HEK293 (cell line): ENCODE measurements around the gene CDKN2A.

Experiments
- CTCF ChIA-PET: fragments of 350-600 bp; formaldehyde crosslinking; extraction: SDS; loops from one replicate; lab custom pipeline; 2021; ENCODE audit warnings: antibody characterized with exemption; lab: Yijun Ruan, JAX
- POLR2A ChIA-PET: fragments of 300-600 bp; formaldehyde crosslinking; extraction: SDS; loops from one replicate; lab custom pipeline; 2020; ENCODE audit warnings: antibody characterized with exemption, inconsistent platforms; lab: Yijun Ruan, JAX
- H3K27ac ChIP-seq: fragments of 200-500 bp; sonication (Bioruptor generic); 2 replicates; pipeline ENCODE4 v1.5.1; 2014; ENCODE audit warnings: low read depth, low read length, control low read depth, inconsistent platforms; ENCODE audit errors: extremely low read depth
- H3K36me3 ChIP-seq, 2 experiments: fragments of 200-500 bp in 1 of 2; sonication (Bioruptor generic) in 1 of 2; 1 replicate in 1 of 2; 2 replicates in 1 of 2; pipeline ENCODE4 v1.5.1; 2014 to 2017; ENCODE audit warnings: inconsistent platforms in 2 of 2, low read length in 2 of 2; ENCODE audit not compliant: control insufficient read depth in 2 of 2, insufficient read depth in 1 of 2
- H3K4me1 ChIP-seq: fragments of 200-500 bp; sonication (Bioruptor generic); 2 replicates; pipeline ENCODE4 v1.5.1; 2014; ENCODE audit warnings: mild to moderate bottlenecking, low read length, inconsistent platforms; ENCODE audit not compliant: control insufficient read depth, insufficient read depth
- H3K4me3 ChIP-seq: 2 replicates; pipeline ENCODE4 v1.5.1; 2011; ENCODE audit warnings: low read depth, mild to moderate bottlenecking, control low read depth, low read length, moderate library complexity
- H3K9me3 ChIP-seq: fragments of 200-500 bp; sonication (Bioruptor generic); 2 replicates; pipeline ENCODE4 v1.5.1; 2014; ENCODE audit warnings: low read depth, low read length, inconsistent platforms; ENCODE audit not compliant: control insufficient read depth, insufficient read depth
- EGR2 ChIP-seq: fragments of 450-650 bp; formaldehyde crosslinking; IDR thresholded peaks from 2 replicates; pipeline ENCODE4 v1.5.1; 2016; ENCODE audit warnings: low read depth, missing biosample characterization, missing genetic modification characterization
- ELK4 ChIP-seq: IDR thresholded peaks from 2 replicates; pipeline ENCODE4 v1.6.1; 2011; ENCODE audit warnings: mild to moderate bottlenecking, low read depth, low read length, borderline replicate concordance
- HOXA7 ChIP-seq: sonication (generic); formaldehyde crosslinking; IDR thresholded peaks from 2 replicates; pipeline ENCODE4 v1.8.1; 2022; ENCODE audit warnings: missing genetic modification reagents, borderline replicate concordance
- KLF7 ChIP-seq: fragments of 450-650 bp; formaldehyde crosslinking; IDR thresholded peaks from 2 replicates; pipeline ENCODE4 v1.5.1; 2016; ENCODE audit warnings: missing biosample characterization, missing genetic modification characterization, borderline replicate concordance
- PRDM2 ChIP-seq: fragments of 450-650 bp; formaldehyde crosslinking; IDR thresholded peaks from 2 replicates; pipeline ENCODE4 v1.5.1; 2016; ENCODE audit warnings: missing biosample characterization, missing genetic modification characterization, borderline replicate concordance
- YY1 ChIP-seq: fragments of 450-650 bp; formaldehyde crosslinking; IDR thresholded peaks from 2 replicates; pipeline ENCODE4 v1.5.1; 2018; ENCODE audit warnings: missing biosample characterization, missing genetic modification characterization
- ZBTB17 ChIP-seq: fragments of 450-650 bp; formaldehyde crosslinking; IDR thresholded peaks from 2 replicates; pipeline ENCODE4 v1.5.1; 2016; ENCODE audit warnings: missing biosample characterization, missing genetic modification characterization
- ZNF114 ChIP-seq: fragments of 450-650 bp; formaldehyde crosslinking; IDR thresholded peaks from 2 replicates; pipeline ENCODE4 v1.5.0; 2017; ENCODE audit warnings: missing biosample characterization, missing genetic modification characterization
- ZNF23 ChIP-seq: fragments of 450-650 bp; formaldehyde crosslinking; IDR thresholded peaks from 2 replicates; pipeline ENCODE4 v1.5.1; 2016; ENCODE audit warnings: missing biosample characterization, missing genetic modification characterization, borderline replicate concordance
- ZNF366 ChIP-seq: fragments of 450-650 bp; formaldehyde crosslinking; conservative IDR thresholded peaks from 2 replicates; pipeline ENCODE4 v1.5.1; 2016; ENCODE audit warnings: missing biosample characterization, missing genetic modification characterization
- ZNF404 ChIP-seq: fragments of 450-650 bp; formaldehyde crosslinking; IDR thresholded peaks from 2 replicates; pipeline ENCODE4 v1.5.1; 2017; ENCODE audit warnings: missing biosample characterization, missing genetic modification characterization
- ZNF510 ChIP-seq: fragments of 450-650 bp; formaldehyde crosslinking; IDR thresholded peaks from 2 replicates; pipeline ENCODE4 v1.5.1; 2018; ENCODE audit warnings: mild to moderate bottlenecking, missing genetic modification characterization, missing biosample characterization; ENCODE audit not compliant: insufficient replicate concordance
- ZNF629 ChIP-seq: fragments of 450-650 bp; formaldehyde crosslinking; IDR thresholded peaks from 2 replicates; pipeline ENCODE4 v1.5.1; 2017; ENCODE audit warnings: missing biosample characterization, missing genetic modification characterization
- ZNF645 ChIP-seq: fragments of 450-650 bp; formaldehyde crosslinking; IDR thresholded peaks from 2 replicates; pipeline ENCODE4; 2016; ENCODE audit warnings: missing biosample characterization, missing genetic modification characterization
- ZNF664 ChIP-seq: fragments of 450-650 bp; formaldehyde crosslinking; IDR thresholded peaks from 2 replicates; pipeline ENCODE4 v1.5.1; 2016; ENCODE audit warnings: missing biosample characterization, missing genetic modification characterization
- ZNF777 ChIP-seq: fragments of 450-650 bp; formaldehyde crosslinking; IDR thresholded peaks from 2 replicates; pipeline ENCODE4 v1.5.1; 2017; ENCODE audit warnings: missing biosample characterization, missing genetic modification characterization, borderline replicate concordance
- TF ChIP-seq, protein P1 (sequence below): fragments of 450-650 bp; formaldehyde crosslinking; IDR thresholded peaks from 2 replicates; pipeline ENCODE4 v1.5.1; 2016; ENCODE audit warnings: missing biosample characterization, missing genetic modification characterization
- TF ChIP-seq, protein P2 (sequence below): fragments of 450-650 bp; formaldehyde crosslinking; IDR thresholded peaks from 2 replicates; pipeline ENCODE4 v1.5.1; 2016; ENCODE audit warnings: missing biosample characterization, missing genetic modification characterization
- TF ChIP-seq, protein P3 (sequence below): fragments of 450-650 bp; formaldehyde crosslinking; IDR thresholded peaks from 2 replicates; pipeline ENCODE4 v1.5.1; 2016; ENCODE audit warnings: missing biosample characterization, missing genetic modification characterization

CDKN2A gene

DNA sequence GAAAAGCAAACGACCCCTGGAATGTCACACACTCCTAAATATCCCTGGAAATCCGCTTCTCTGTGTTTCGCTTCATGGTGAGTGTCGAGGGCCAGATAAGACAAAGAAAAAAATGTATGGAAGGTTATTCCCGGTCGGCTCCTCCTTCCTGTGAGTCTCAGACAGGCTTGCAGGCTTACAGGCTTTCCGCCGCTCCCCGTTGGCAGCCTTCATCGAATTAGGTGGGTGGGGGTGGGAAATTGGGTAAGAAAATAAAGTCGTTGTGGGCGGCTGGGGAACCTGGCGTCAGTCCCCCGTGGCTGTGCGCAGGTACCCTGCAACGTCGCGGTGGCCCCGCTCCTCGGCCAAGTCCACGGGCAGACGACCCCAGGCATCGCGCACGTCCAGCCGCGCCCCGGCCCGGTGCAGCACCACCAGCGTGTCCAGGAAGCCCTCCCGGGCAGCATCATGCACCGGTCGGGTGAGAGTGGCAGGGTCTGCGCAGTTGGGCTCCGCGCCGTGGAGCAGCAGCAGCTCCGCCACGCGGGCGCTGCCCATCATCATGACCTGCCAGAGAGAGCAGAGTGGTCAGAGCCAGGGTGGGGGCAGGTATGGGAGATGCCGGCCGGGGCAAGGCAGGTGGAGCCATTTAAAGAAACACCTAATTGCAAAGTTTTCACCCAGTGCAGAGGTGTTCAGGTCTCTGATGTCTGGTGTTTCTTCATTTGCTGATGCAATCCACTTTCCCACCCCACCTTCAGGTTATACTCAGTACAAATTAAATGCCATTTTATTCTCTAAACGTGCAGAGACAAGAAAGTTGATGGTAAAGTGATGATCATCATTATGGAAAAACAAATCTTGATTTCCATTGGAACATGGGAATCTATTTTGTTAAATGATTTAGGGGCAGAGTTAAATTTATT, 11.8 kb upstream of the CDKN2A start (continued):
- TF ChIP-seq, protein P1, sequence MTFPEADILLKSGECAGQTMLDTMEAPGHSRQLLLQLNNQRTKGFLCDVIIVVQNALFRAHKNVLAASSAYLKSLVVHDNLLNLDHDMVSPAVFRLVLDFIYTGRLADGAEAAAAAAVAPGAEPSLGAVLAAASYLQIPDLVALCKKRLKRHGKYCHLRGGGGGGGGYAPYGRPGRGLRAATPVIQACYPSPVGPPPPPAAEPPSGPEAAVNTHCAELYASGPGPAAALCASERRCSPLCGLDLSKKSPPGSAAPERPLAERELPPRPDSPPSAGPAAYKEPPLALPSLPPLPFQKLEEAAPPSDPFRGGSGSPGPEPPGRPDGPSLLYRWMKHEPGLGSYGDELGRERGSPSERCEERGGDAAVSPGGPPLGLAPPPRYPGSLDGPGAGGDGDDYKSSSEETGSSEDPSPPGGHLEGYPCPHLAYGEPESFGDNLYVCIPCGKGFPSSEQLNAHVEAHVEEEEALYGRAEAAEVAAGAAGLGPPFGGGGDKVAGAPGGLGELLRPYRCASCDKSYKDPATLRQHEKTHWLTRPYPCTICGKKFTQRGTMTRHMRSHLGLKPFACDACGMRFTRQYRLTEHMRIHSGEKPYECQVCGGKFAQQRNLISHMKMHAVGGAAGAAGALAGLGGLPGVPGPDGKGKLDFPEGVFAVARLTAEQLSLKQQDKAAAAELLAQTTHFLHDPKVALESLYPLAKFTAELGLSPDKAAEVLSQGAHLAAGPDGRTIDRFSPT (tag by site-specific recombination) = peak; percentile 80

DNA sequence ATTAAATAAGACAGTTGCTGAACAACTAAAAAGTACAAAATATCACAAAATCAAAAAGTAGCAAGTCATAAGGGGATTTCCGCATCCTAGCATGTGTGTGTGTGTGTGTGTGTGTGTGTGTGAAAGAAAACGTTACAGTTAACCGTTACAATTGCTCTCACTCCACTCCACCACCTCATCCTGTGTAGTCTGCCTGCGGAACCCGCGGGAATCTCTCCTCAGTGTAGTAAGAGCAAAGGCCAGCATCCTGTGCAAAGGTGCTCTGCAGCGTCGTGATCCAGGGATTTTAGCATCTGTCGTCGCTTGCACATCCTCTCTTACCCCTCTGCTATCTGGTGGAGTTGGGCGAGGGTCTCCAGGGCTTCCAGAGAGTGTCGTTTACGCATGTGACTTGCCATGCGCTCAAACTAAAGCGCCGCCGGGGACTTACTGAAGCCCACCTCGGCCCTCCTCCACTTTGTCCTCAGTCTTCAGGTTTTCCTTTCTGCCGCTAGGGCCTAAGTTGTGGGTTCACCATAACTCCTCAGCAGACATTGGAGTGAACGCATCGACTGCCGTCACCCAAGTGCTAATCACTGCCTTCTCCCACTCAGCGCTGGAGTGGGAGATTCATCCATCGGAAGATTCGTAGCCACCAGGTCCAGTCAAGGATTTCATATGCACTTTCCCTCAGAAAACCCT, 11.0 kb upstream of the CDKN2A start:
- peak overlapping the region; percentile 95 for H3K4me3 ChIP-seq
- CTCF ChIA-PET = no interaction called here
- peaks cover 0 to 8% of the 10 kb centered on the region in 2 experiments; a peak in 2 of 3 replicates for H3K36me3 ChIP-seq
- POLR2A ChIA-PET = interaction anchor here (0.6 to 1.0 kb wide), 4 partner anchors 9 to 233 kb away, joined by 3 read pairs; partner anchors contain the start of genes CDKN2A and CDKN2B-AS1
- peak overlapping the region; percentile 98 for H3K27ac ChIP-seq
- no peaks in the 10 kb centered on the region for H3K9me3 ChIP-seq
- H3K4me1 ChIP-seq = peaks cover 14% of the 10 kb centered on the region
- TF ChIP-seq PRDM2 = no peak
- TF ChIP-seq ZNF645 = no peak
- no peak for TF ChIP-seq ZNF404 (tag by site-specific recombination)
- no peak for TF ChIP-seq ZNF777 (tag by site-specific recombination)
- TF ChIP-seq ZNF629 (tag by site-specific recombination) = no peak; the same call in 1 of the 2 replicates
- TF ChIP-seq, protein P2, sequence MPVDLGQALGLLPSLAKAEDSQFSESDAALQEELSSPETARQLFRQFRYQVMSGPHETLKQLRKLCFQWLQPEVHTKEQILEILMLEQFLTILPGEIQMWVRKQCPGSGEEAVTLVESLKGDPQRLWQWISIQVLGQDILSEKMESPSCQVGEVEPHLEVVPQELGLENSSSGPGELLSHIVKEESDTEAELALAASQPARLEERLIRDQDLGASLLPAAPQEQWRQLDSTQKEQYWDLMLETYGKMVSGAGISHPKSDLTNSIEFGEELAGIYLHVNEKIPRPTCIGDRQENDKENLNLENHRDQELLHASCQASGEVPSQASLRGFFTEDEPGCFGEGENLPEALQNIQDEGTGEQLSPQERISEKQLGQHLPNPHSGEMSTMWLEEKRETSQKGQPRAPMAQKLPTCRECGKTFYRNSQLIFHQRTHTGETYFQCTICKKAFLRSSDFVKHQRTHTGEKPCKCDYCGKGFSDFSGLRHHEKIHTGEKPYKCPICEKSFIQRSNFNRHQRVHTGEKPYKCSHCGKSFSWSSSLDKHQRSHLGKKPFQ (tag by site-specific recombination) = no peak
- no peak for TF ChIP-seq ELK4
- TF ChIP-seq ZBTB17 (tag by site-specific recombination) = peak; percentile 89
- TF ChIP-seq YY1 (tag by site-specific recombination) = 0 out of 2 replicates have a peak, but pooled peaks have one; percentile 9
- TF ChIP-seq ZNF114 (tag by site-specific recombination) = no peak
- no peak for TF ChIP-seq KLF7 (tag by site-specific recombination)
- no peak for TF ChIP-seq ZNF23
- no peak for TF ChIP-seq ZNF664 (tag by site-specific recombination)
- TF ChIP-seq, protein P3, sequence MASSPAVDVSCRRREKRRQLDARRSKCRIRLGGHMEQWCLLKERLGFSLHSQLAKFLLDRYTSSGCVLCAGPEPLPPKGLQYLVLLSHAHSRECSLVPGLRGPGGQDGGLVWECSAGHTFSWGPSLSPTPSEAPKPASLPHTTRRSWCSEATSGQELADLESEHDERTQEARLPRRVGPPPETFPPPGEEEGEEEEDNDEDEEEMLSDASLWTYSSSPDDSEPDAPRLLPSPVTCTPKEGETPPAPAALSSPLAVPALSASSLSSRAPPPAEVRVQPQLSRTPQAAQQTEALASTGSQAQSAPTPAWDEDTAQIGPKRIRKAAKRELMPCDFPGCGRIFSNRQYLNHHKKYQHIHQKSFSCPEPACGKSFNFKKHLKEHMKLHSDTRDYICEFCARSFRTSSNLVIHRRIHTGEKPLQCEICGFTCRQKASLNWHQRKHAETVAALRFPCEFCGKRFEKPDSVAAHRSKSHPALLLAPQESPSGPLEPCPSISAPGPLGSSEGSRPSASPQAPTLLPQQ (tag by site-specific recombination) = no peak
- no peak for TF ChIP-seq ZNF510 (tag by site-specific recombination)
- peak; percentile 43; the same call in 1 of the 2 replicates for TF ChIP-seq ZNF366 (tag by site-specific recombination)
- 0 out of 2 replicates have a peak, but pooled peaks have one; percentile 20 for TF ChIP-seq EGR2
- no peak for TF ChIP-seq HOXA7 (CRISPR knock-in tag)
